ENCODE measurements around the gene CUTA. TPM values are rescaled to one million over a fixed set of nuclear protein-coding genes. Genes with fewer than 3 reads are reported as not detected.

The CUTA gene
- total RNA-seq, 1 donor from 2014 or later, result 61.3 TPM

- no peak for DNase-seq
Observed at GRCh38 chr6:33438978-33439594, 21.2 kb upstream of the CUTA start.

- no peak for DNase-seq
Observed at GRCh38 chr6:33437666-33438065, 19.8 kb upstream of the CUTA start.

GRCh38 chr6:33434961-33435360 is 17.1 kb upstream of the CUTA start:
- no peak for DNase-seq

GRCh38 chr6:33433544-33434191 is 15.8 kb upstream of the CUTA start:
- no peak for DNase-seq

GRCh38 chr6:33433001-33433543 is 15.2 kb upstream of the CUTA start:
- no peak for DNase-seq

- no peak for DNase-seq
Observed at GRCh38 chr6:33432546-33432945, 14.6 kb upstream of the CUTA start.

- no peak for DNase-seq
Observed at GRCh38 chr6:33431880-33432541, 14.1 kb upstream of the CUTA start.

GRCh38 chr6:33430991-33431879 is 13.3 kb upstream of the CUTA start:
- DNase-seq, result peak; percentile 73

GRCh38 chr6:33430334-33430733 is 12.4 kb upstream of the CUTA start:
- DNase-seq, result no peak

GRCh38 chr6:33429750-33430052 is 11.8 kb upstream of the CUTA start:
- peak; percentile 13 for DNase-seq

- DNase-seq, result no peak
Observed at GRCh38 chr6:33428966-33429749, 11.3 kb upstream of the CUTA start.

- peak; percentile 60 for DNase-seq
Observed at GRCh38 chr6:33428224-33428965, 10.5 kb upstream of the CUTA start.

GRCh38 chr6:33427585-33428223 is 9.8 kb upstream of the CUTA start:
- peak; percentile 31 for DNase-seq

- DNase-seq, result peak; percentile 10
Observed at GRCh38 chr6:33426590-33427511, 8.9 kb upstream of the CUTA start.

GRCh38 chr6:33425668-33426577 is 8.0 kb upstream of the CUTA start:
- DNase-seq, result peak; percentile 88

- no peak for DNase-seq
Observed at GRCh38 chr6:33424855-33425667, 7.2 kb upstream of the CUTA start.

- no peak for DNase-seq
Observed at GRCh38 chr6:33423777-33424176, 5.9 kb upstream of the CUTA start.

- DNase-seq, result no peak
Observed at GRCh38 chr6:33421344-33421643, 3.4 kb upstream of the CUTA start.

Measured in dermis blood vessel endothelial cell (primary cell).